HepG2 (cell line): ENCODE measurements around the gene HSF2BP. TPM values are rescaled to one million over a fixed set of nuclear protein-coding genes. Genes with fewer than 3 reads are reported as not detected.
A peak's percentile ranks its signal among the peaks of the same experiment; 100 is the strongest.

Source experiments
- ARNT2 ChIP-seq: sonication (generic); formaldehyde crosslinking; IDR thresholded peaks from 2 replicates; pipeline ENCODE4 v1.8.0; 2022; ENCODE audit warnings: mild to moderate bottlenecking, low read depth, missing genetic modification reagents, moderate library complexity
- ATF1 ChIP-seq: IDR thresholded peaks from 2 replicates; pipeline ENCODE4 v1.6.1; 2016; ENCODE audit warnings: mild to moderate bottlenecking, control low read depth
- CBX1 ChIP-seq: IDR thresholded peaks from one replicate; pipeline ENCODE4 v1.6.1; 2016; ENCODE audit warnings: antibody characterized with exemption, low read depth
- ESRRA ChIP-seq: sonication (generic); formaldehyde crosslinking; IDR thresholded peaks from 2 replicates; pipeline ENCODE4 v1.5.1; 2020; ENCODE audit warnings: mild to moderate bottlenecking, low read depth, missing genetic modification reagents
- ETS1 ChIP-seq: sonication (generic); formaldehyde crosslinking; IDR thresholded peaks from 2 replicates; pipeline ENCODE4 v1.4.0; 2020; ENCODE audit warnings: missing genetic modification reagents
- ISL2 ChIP-seq: sonication (generic); formaldehyde crosslinking; IDR thresholded peaks from 2 replicates; pipeline ENCODE4 v1.5.0; 2020; ENCODE audit warnings: missing genetic modification reagents
- MXD3 ChIP-seq: IDR thresholded peaks from 2 replicates; pipeline ENCODE4 v1.6.1; 2016; ENCODE audit warnings: mild to moderate bottlenecking, missing biosample characterization, missing genetic modification reagents
- NKX3-1 ChIP-seq: sonication (generic); formaldehyde crosslinking; IDR thresholded peaks from 2 replicates; pipeline ENCODE4 v1.5.0; 2020; ENCODE audit warnings: missing genetic modification reagents
- NR2F1 ChIP-seq, 2 experiments: fragments of 450-650 bp in 1 of 2; formaldehyde crosslinking in 1 of 2; IDR thresholded peaks; 2 replicates each; pipeline versions ENCODE4 v1.5.0 to v1.6.1; 2016 to 2020; ENCODE audit warnings: mild to moderate bottlenecking in 1 of 2, missing compliant biosample characterization in 1 of 2, missing genetic modification reagents in 1 of 2, moderate library complexity in 1 of 2
- PHB2 ChIP-seq: fragments of 450-650 bp; IDR thresholded peaks from 2 replicates; pipeline ENCODE4 v1.6.1; 2018; ENCODE audit not compliant: partially characterized antibody
- SKIL ChIP-seq: sonication (generic); formaldehyde crosslinking; IDR thresholded peaks from 2 replicates; pipeline ENCODE4 v1.8.0; 2022; ENCODE audit warnings: missing genetic modification reagents, mild to moderate bottlenecking, moderate library complexity, borderline replicate concordance
- WIZ ChIP-seq: sonication (generic); formaldehyde crosslinking; IDR thresholded peaks from 2 replicates; pipeline ENCODE4 v1.5.1; 2020; ENCODE audit warnings: mild to moderate bottlenecking, missing genetic modification reagents
- XBP1 ChIP-seq: sonication (generic); formaldehyde crosslinking; IDR thresholded peaks from 2 replicates; pipeline ENCODE4 v1.5.0; 2020; ENCODE audit warnings: missing genetic modification reagents
- ZNF234 ChIP-seq: sonication (generic); formaldehyde crosslinking; conservative IDR thresholded peaks from 2 replicates; pipeline ENCODE4 v1.5.1; 2020; ENCODE audit warnings: mild to moderate bottlenecking, missing genetic modification reagents
- ZNF317 ChIP-seq: sonication (generic); formaldehyde crosslinking; IDR thresholded peaks from 2 replicates; pipeline ENCODE4 v1.5.0; 2020; ENCODE audit warnings: mild to moderate bottlenecking, missing genetic modification reagents
- ZNF34 ChIP-seq: sonication (generic); formaldehyde crosslinking; IDR thresholded peaks from 2 replicates; pipeline ENCODE4 v1.4.0; 2020; ENCODE audit warnings: mild to moderate bottlenecking, missing genetic modification reagents, borderline replicate concordance
- ZNF432 ChIP-seq: sonication (generic); formaldehyde crosslinking; IDR thresholded peaks from 2 replicates; pipeline ENCODE4 v1.5.0; 2020; ENCODE audit warnings: missing genetic modification reagents, mild to moderate bottlenecking, borderline replicate concordance
- ZNF652 ChIP-seq: IDR thresholded peaks from 2 replicates; pipeline ENCODE4 v1.6.1; 2016; ENCODE audit warnings: low read depth, borderline replicate concordance
- ZNF761 ChIP-seq: sonication (generic); formaldehyde crosslinking; conservative IDR thresholded peaks from 2 replicates; pipeline ENCODE4 v1.4.0; 2020; ENCODE audit warnings: mild to moderate bottlenecking, missing genetic modification reagents
- ZNF775 ChIP-seq: sonication (generic); formaldehyde crosslinking; IDR thresholded peaks from 2 replicates; pipeline ENCODE4 v1.4.0; 2020; ENCODE audit warnings: missing genetic modification reagents, mild to moderate bottlenecking, moderate library complexity, borderline replicate concordance
- ZNF790 ChIP-seq: sonication (generic); formaldehyde crosslinking; IDR thresholded peaks from 2 replicates; pipeline ENCODE4 v1.8.0; 2022; ENCODE audit warnings: missing genetic modification reagents, mild to moderate bottlenecking, borderline replicate concordance
- ZNF879 ChIP-seq: sonication (generic); formaldehyde crosslinking; IDR thresholded peaks from 2 replicates; pipeline ENCODE4 v1.8.1; 2023; ENCODE audit warnings: missing genetic modification reagents
- ZSCAN22 ChIP-seq: sonication (generic); formaldehyde crosslinking; IDR thresholded peaks from 2 replicates; pipeline ENCODE4 v1.4.0; 2020; ENCODE audit warnings: mild to moderate bottlenecking, missing genetic modification reagents
- polyA plus RNA-seq, 8 experiments: library from polyadenylated mRNA; depleted of rRNA in 3 of 8; stranded (reverse) in 7 of 8; unstranded in 1 of 8; fragments of >200 nt; fragmentation: Illumina TruSeq in 4 of 8; extraction: Trizol in 4 of 8; gene quantifications; 2 replicates each; pipeline versions ENCODE4 v1.2.1 to v1.2.3, GENCODE V29; 2011 to 2016; ENCODE audit warnings: low read depth in 4 of 8, missing spikeins in 1 of 8, mixed read lengths in 1 of 8; ENCODE audit not compliant: insufficient read depth in 1 of 8
- total RNA-seq, 5 experiments: library from RNA; depleted of rRNA; stranded (reverse); fragments of >200 nt; fragmentation: Illumina TruSeq; extraction: Trizol; gene quantifications; 2 replicates each; pipeline ENCODE4 v1.2.3, GENCODE V29; 2016; ENCODE audit warnings: low read depth in 1 of 5
- TF ChIP-seq, protein P1 (sequence below): sonication (generic); formaldehyde crosslinking; IDR thresholded peaks from 2 replicates; pipeline ENCODE4 v1.5.0; 2020; ENCODE audit warnings: mild to moderate bottlenecking, missing genetic modification reagents, borderline replicate concordance
- TF ChIP-seq, protein P2 (sequence below): IDR thresholded peaks from 2 replicates; pipeline ENCODE4 v1.6.1; 2012; ENCODE audit warnings: inconsistent platforms

The HSF2BP gene
- total and polyA plus RNA-seq, 2 of the 13 experiments (the other 11 are each of a cell fraction or from before 2014, with no cell fraction given) = 0.67 to 2.2 TPM

GRCh38 chr21:43585924-43586413, 73.3 kb downstream of the HSF2BP start (continued):
- TF ChIP-seq ARNT2 (CRISPR knock-in tag) = 0 out of 2 replicates have a peak, but pooled peaks have one; percentile 20
- no peak for TF ChIP-seq ZNF652
- no peak for TF ChIP-seq NR2F1 (CRISPR knock-in tag; IDR thresholded peaks at IDR 0.05)
- no peak for TF ChIP-seq ETS1 (CRISPR knock-in tag)
- no peak for TF ChIP-seq ZNF34
- no peak for TF ChIP-seq PHB2
- 0 out of 2 replicates have a peak, but pooled peaks have one; percentile 36 for TF ChIP-seq ESRRA (CRISPR knock-in tag)
- TF ChIP-seq ZNF761 (CRISPR knock-in tag) = no peak
- no peak for TF ChIP-seq ZNF879 (CRISPR knock-in tag)
- TF ChIP-seq WIZ (CRISPR knock-in tag) = no peak
- no peak for TF ChIP-seq CBX1
- TF ChIP-seq ATF1 (CRISPR knock-in tag) = 0 out of 2 replicates have a peak, but pooled peaks have one; percentile 32
- TF ChIP-seq, protein P1, sequence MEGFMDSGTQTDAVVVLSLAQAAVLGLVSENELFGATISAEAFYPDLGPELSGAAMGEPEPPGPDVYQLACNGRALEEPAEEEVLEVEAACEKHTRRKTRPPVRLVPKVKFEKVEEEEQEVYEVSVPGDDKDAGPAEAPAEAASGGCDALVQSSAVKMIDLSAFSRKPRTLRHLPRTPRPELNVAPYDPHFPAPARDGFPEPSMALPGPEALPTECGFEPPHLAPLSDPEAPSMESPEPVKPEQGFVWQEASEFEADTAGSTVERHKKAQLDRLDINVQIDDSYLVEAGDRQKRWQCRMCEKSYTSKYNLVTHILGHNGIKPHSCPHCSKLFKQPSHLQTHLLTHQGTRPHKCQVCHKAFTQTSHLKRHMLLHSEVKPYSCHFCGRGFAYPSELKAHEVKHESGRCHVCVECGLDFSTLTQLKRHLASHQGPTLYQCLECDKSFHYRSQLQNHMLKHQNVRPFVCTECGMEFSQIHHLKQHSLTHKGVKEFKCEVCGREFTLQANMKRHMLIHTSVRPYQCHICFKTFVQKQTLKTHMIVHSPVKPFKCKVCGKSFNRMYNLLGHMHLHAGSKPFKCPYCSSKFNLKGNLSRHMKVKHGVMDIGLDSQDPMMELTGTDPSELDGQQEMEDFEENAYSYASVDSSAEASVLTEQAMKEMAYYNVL (CRISPR knock-in tag) = peak; percentile 78; the same call in 1 of the 2 replicates
- no peak for TF ChIP-seq ZNF775 (CRISPR knock-in tag)
- TF ChIP-seq NKX3-1 (CRISPR knock-in tag) = no peak
- TF ChIP-seq, protein P2, sequence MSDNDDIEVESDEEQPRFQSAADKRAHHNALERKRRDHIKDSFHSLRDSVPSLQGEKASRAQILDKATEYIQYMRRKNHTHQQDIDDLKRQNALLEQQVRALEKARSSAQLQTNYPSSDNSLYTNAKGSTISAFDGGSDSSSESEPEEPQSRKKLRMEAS = peak; percentile 37; the same call in 1 of the 2 replicates
- no peak for TF ChIP-seq ZNF432 (CRISPR knock-in tag)
- no peak for TF ChIP-seq XBP1 (CRISPR knock-in tag)
- no peak for TF ChIP-seq ZNF317 (CRISPR knock-in tag)
- TF ChIP-seq MXD3 (CRISPR knock-in tag) = no peak
- TF ChIP-seq ZNF234 (CRISPR knock-in tag) = no peak
- TF ChIP-seq SKIL (CRISPR knock-in tag) = peak; percentile 82
- peak; percentile 80 for TF ChIP-seq ISL2 (CRISPR knock-in tag)
- no peak for TF ChIP-seq ZNF790
- TF ChIP-seq ZSCAN22 (CRISPR knock-in tag) = no peak
